GM19025 (cell line): Measurements from ENCODE around the gene DCUN1D5.

ENCODE experiments used
- ATAC-seq: cut with Tn5 transposase; IDR thresholded peaks from one replicate; pipeline ENCODE4 v1.9.1; 2021; ENCODE audit warnings: mild to moderate bottlenecking, low read depth, moderate library complexity; ENCODE audit not compliant: unreplicated experiment

The DCUN1D5 gene

GRCh38 chr11:103061656-103062055 is 30.3 kb downstream of the DCUN1D5 start:
- ATAC-seq, result no peak

DNA sequence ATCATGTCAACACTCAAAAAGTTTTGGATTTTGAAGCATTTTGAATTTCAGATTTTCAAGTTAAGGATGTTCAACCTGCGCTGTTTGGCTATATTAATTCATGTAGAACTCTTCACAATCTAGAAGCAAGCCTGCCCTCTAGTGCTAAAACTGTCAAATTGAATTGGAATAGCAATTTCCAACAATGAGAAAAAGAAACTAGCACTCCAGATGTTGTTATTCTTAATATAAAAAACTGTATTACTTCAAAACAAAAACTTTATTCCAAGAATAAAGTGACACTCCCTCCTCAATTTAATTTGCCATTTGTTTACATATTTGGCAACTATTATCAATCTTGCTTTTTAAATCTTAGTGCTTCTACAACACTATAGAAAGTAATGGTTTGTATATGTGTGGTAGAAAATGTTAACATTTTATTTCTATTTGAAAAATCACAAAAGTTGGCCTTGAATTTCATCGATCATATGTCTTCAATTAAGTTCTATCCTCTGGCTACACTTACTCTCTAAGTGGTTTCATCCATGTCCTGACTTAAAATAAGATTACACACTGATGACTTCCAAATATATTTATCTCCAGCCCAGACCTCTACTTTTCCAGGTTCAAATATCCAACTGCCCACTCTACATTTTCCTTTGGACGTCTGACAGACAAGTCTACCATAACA is 36.6 kb downstream of the DCUN1D5 start:
- ATAC-seq, result no peak

- ATAC-seq, result no peak
Observed at GRCh38 chr11:103053997-103054396, 38.0 kb downstream of the DCUN1D5 start.

DNA sequence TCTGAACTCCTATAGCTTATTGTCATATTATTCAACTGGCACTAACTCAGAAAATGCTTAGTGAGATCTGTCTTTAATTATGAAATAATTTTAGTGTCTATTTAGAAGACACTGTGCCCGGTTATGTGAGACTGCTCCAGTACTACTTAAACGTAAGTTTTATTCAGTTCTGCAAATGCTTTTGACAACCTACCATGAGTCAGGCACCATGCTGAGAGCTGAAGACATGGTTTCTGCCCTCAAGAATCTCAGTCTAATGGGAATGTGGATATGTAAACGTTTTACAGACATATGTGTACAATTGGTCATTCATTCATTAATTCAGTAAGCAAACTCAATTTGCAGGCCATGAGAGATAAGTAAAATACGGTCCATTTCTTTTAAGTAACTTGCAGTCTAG is 40.0 kb downstream of the DCUN1D5 start:
- ATAC-seq, result no peak

DNA sequence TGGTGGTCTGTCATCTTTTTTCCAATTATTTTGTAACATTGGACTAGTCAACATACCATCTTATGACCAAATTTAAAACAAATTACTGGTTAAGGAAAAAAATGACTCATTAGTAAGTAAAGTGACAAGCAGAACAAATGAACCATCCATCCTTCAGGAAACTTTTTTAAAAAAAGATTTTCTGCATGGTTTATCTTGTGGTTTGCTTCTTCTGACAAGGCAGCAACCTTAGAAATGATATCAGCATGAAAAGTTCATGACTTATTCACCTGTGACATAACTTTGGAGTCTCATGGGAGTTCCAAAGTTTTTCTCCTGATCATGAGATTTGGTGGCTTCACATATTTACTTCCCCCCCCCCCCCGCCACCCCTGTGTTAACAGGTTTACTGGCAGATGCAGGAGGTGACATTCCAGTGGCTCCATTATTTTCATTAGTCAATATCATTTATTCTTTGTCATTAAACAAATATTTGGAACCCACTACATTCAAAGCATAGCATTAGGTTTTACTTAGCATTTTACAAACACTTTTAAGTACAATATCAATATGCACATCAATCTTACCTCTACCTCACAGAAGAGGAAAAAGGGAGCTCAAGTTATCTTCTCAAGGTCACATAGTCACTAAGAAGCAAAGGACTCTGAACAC is 40.7 kb downstream of the DCUN1D5 start:
- ATAC-seq, result no peak

DNA sequence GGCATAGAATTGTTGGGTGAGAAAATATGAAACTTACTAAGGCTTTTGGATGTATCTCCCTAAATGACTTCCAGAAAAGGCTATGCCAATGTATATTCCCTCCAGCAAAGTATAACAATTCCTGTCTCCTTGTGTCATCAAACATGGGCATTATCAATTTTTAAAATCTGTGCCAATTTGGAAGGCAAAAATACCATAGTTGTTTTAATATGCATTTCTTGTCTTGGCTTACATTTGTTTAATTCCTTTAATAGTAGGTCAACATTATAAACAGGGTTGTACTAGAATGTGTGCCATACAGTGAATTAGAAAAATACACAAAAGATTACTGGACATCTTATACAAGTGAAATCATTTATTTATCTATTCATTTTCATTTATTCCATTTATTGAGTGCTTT is 41.6 kb downstream of the DCUN1D5 start:
- no peak for ATAC-seq

- no peak for ATAC-seq
Observed at GRCh38 chr11:103047837-103048236, 44.1 kb downstream of the DCUN1D5 start.

DNA sequence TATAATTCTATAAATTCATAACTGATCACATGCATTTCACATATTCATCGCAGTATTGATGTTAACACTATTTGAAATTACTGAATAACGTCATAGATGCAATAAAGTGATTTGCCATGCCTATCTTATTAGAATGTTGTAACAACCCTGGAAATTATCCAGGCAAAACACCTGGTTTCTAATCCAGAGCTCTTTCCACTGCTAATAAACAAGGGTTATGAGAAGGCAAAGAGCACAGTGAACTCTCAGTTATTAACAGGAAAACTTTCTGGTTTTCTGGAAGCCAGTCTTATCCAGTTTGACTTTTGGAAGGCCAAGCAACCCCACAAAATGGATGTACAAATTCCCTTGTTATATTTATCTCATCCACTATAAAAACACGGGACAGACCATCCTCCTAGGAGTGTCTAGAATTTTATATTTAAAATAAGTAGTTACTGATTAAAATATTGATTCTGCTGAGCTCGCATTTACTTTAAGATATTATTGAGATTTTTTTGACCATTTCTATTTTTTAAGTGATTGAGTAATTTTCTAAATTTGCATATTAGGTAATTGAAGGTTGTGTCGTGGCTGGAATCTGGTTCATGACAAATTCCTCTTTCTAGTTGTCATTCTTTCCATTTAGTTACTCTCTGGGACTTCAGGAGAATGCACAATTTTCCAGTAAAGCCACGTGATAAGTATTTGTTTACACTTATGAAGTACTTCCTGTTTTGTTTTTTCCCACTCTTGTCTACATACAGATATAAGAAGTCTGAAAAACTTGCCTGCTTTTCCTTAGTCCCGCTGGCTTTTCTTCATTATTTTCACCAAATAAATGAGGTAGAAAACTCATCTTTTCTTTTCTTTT is 47.9 kb downstream of the DCUN1D5 start:
- ATAC-seq, result no peak

DNA sequence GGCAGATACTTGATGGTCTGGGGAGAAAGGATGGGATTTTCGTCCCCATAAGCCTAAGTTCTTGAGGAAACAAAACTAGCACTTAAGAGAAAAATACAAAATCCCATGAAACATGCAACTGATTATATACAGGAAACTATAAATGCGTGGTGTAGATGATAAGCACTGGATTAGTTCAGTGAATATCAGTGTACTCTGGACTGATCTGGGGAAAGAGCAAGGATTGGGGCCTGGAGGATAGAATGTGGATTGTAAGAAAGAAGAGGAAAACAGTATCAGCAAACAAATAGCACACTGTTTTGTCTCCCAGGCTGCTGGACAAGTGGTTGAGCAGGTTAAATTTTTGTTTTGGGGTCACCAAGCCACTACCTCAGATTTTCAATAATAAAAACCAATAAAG is 49.8 kb downstream of the DCUN1D5 start:
- no peak for ATAC-seq

- ATAC-seq, result peak; percentile 94
Observed at GRCh38 chr11:103035791-103036434, 56.0 kb downstream of the DCUN1D5 start.

DNA sequence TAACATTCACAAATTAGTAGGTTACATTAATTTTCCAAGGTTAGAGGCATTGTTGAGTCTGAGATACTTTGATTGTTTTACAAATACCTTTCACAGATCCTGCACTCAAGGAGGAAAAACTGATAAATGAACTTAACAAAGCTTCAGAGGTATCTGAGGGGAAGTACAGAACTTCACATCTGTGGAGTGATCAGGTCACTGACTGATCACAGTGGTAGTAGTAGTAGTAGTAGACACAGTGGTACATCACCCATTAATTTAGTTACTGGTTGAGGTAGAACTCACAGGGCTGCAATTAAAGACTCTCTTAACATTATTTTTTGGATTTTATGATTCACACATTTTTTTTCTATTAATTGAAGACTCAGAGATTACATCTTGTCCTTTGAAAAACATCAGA is 56.7 kb downstream of the DCUN1D5 start:
- no peak for ATAC-seq

DNA sequence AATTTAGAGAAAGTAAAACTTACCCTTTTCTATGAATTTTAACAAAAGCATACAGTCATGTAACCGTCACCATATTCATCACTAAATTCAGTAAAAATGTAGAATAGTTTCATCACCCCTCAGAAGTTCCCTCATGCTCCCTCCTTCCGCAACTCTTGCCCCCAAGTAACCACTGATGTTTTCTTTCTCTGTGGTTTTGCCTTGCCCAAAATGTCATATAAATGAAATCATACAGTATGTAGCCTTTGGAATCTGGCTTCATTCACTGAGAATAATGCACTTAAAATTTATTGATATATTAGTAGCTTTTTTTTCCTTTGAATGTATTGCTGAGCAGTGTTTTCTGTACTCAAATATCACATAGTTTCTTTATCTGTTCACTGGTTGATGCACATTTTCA is 60.1 kb downstream of the DCUN1D5 start:
- no peak for ATAC-seq

- ATAC-seq, result no peak
Observed at GRCh38 chr11:103029401-103029800, 62.6 kb downstream of the DCUN1D5 start.

DNA sequence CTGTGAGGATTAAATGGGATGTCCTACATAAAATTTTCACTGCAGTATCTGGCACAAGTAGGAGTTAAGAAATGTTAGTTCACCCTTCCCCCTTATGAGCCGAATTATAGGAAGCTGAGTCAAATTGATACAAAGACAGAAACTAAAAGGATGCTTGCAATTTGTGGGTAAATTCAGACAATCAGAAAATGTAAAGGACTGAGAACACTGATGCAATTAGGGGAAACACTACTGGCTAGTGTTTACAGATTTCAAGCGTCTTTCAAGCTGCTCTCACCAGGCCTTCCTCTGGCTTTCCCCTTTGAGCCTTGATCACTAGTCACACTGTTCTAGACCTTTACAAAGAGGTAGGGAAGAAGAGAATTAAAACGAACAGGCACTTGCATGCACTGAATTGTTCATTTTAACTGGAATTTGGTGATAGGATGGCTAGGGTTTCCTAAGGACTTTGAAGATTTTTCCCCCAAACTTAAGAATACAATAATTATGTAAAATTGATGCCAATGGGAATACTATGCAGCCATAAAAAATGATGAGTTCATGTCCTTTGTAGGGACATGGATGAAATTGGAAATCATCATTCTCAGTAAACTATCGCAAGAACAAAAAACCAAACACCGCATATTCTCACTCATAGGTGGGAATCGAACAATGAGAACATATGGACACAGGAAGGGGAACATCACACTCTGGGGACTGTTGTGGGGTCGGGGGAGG is 63.5 kb downstream of the DCUN1D5 start:
- peak; percentile 90 for ATAC-seq

DNA sequence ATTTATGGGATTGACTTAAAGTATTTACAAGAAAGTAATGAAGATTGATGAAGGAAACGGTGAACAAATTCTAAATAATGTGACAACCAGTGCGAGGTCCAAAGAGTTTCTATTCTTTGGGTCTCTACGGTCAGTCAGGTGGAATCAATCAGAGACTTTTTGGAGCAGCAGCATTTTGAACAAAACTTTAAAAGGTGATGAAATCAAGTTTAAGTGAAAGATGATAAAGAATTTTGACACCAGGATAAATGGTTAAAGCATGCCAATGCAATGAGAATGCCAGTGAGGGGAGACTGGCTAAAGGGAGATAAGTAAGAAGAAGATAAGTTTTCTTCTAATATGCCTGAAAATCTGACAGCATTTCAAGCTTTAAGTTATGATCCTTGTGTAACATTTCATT is 67.9 kb downstream of the DCUN1D5 start:
- ATAC-seq, result no peak

DNA sequence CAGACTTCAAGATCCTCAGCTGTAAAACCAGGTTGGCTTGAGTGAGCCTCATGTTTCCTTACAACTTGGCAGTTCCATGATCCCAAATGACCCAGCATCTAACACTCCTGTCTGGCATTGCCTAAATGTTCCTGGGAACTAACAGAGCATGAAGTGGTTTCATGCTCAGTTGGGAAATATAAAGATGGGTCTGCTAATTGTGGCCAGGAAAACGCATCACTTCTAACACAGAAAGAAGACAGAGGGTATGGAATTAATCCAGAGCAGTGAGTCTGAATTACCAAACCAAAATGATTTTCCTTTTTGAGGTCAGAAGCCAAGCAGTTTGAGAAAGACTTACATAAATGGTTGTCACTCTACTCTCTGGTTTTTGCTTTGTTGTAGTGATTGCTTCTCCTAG is 75.9 kb downstream of the DCUN1D5 start:
- ATAC-seq, result no peak

- ATAC-seq, result no peak
Observed at GRCh38 chr11:103013421-103013820, 78.5 kb downstream of the DCUN1D5 start.
